GM12801 (cell line): Measurements from ENCODE around the gene FOXN1.

Experiments used
- TF ChIP-seq, protein P1 (sequence below): IDR thresholded peaks from one replicate; pipeline ENCODE4 v1.5.1; 2011; ENCODE audit warnings: control low read depth; ENCODE audit not compliant: insufficient read length; ENCODE audit errors: extremely low read depth

The FOXN1 gene

DNA sequence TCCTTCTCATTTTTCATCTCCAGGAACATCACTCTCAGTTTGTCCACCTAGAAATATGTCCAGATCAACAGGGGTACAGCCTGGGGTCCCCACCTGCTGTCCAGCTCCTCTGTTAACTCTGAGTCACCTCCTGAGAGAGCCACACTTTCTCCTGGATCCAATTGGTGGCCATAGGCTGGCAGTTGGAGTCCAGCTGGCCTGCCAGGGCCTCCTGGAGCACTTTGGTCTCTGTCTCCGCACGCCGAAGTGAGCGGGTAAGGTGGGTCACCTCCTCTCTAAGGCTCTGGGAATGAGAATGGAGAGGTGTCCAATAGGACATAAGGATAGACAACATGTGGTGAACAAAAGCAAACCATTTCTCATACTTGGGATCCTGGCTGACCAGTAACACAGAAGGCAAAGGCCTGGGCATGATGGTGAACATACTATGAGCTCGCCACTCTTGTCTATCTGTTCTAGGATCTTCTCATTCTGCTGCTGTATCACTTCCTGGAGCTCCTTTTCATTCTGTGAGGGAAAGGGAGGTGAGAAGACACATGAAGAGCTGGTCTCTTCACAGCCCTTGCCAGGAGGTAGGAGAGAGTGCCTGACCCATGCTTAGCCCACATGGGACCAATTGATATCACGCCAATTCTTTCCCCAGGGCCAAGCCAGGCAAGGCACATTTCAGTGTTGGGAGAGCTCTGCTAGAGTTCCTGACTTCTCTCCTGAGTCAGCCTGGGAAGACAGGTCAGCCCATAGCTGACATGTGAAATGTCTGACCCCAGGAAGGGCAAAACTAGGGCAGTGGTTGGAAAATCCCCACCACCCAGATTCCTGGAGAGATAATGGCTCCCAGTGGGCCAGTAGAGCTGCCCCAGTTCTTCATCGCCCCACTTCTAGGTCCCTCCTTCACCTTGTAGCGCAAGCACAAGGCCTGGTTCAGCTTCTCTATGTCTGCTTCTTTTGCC lies 72.4 kb downstream of the FOXN1 start:
- TF ChIP-seq, protein P1, sequence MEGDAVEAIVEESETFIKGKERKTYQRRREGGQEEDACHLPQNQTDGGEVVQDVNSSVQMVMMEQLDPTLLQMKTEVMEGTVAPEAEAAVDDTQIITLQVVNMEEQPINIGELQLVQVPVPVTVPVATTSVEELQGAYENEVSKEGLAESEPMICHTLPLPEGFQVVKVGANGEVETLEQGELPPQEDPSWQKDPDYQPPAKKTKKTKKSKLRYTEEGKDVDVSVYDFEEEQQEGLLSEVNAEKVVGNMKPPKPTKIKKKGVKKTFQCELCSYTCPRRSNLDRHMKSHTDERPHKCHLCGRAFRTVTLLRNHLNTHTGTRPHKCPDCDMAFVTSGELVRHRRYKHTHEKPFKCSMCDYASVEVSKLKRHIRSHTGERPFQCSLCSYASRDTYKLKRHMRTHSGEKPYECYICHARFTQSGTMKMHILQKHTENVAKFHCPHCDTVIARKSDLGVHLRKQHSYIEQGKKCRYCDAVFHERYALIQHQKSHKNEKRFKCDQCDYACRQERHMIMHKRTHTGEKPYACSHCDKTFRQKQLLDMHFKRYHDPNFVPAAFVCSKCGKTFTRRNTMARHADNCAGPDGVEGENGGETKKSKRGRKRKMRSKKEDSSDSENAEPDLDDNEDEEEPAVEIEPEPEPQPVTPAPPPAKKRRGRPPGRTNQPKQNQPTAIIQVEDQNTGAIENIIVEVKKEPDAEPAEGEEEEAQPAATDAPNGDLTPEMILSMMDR, result no peak

DNA sequence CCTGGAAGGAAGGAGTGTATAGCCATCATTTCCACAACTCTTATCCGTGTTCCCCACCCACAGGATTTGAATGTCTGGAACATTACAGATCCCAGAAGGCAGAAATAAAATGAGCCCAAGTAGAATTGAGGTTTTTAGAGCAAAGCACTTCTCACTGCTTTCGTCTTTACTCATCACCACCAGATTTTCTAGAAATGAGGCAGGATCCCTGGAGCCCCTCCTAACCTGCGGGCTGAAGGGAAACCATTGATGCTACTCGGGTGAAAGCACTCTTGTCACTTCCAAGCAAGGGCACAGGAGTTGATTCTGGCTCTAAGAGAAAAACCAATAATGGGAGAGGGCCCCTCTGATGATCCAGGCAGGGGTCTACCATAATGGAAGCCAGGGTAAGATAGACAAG lies 73.4 kb downstream of the FOXN1 start:
- TF ChIP-seq, protein P1, result no peak

DNA sequence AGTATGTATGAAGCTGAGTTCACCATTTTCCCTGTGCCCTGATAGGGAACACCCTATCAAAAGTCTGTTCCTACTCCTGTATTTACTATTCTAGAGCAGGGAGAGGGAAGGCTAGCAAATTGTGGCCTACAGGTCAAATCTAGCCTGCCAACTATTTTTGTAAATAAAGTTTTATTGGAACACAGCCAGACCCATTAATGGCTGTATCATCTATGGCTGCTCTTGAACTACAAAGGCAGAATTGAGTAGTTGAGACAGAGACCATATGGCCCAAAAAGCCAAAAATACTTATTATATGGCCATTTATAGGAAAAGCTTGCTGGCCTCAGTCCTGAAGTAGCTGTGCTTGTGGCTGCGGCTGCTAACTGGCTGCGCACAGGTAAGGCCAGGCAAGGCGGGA lies 74.8 kb downstream of the FOXN1 start:
- TF ChIP-seq, protein P1, result no peak

DNA sequence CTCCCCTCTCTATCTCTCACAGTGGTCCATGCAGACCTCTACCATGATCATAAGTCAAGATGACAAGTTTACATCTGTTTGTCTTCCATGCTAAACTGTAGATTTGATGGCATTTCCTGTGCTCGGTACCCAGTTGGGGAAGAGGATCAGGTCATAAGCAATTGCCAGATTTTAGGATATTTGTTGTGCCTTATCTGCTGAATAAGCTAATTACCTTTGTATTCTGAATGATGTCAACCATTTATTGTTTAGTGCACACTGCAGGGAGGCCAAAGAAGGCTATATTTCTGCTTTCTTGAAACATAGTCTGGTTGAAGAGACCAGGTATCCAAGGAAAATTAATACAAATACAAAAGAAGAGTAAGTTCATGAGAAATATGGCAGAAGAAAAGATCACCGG lies 76.4 kb downstream of the FOXN1 start:
- TF ChIP-seq, protein P1, result no peak

DNA sequence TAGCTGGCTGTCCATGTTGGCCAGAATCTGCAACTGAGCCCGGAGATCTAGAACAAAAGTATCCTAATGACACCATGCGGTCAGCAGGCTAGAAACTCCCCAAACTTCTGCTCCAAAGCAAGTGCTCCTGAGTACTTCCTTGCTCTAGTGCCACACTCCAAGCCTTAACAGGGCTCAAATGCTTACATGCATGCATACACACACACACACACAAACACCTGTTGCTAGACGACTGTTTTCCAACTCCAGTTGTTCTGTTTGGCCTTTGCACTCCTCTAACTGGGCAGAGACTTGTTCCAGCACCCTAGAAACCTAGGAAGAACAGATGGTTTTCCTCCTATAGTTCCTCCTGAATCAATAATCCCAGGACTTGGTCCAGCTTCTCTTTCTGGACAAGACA lies 78.3 kb downstream of the FOXN1 start:
- TF ChIP-seq, protein P1, result no peak

DNA sequence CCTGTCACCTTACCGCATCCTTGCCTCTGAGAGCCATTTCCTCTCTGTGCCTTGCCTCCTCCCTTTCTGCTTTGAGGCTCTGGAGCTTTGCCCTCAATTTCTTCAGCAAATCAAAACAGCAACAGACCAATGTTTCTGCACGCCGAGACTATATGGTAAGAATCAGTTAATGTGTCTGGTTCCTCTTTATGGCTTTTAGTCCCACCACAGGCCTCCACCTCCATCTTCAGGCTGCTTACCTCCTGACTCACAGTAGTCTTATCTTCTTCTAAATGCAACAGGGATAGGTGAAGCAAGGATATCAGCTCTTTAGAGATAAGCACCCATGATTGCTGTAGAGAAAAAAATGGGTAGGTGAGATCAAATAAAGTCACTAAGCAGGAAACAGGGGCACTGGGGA lies 79.7 kb downstream of the FOXN1 start:
- TF ChIP-seq, protein P1, result no peak
